Progenitor cell of endocrine pancreas (in vitro differentiated cells): ENCODE measurements around the gene SRRD. TPM values are rescaled to one million over a fixed set of nuclear protein-coding genes. Genes with fewer than 3 reads are reported as not detected.
"Not testable (repeated sequence)": the region's sequence is repeated elsewhere in the genome, so short reads cannot be mapped to it uniquely, and the experiment has no call there.

Source experiments
- DNase-seq: peaks from one replicate; pipeline ENCODE4 v3.0.0; 2021; ENCODE audit warnings: low spot score; ENCODE audit not compliant: unreplicated experiment
- H3K27ac Mint-ChIP-seq: 2 replicates; pipeline ENCODE4 v1.8.0; 2021; ENCODE audit warnings: mild to moderate bottlenecking, moderate library complexity, mixed read lengths
- H3K27me3 Mint-ChIP-seq: 2 replicates; pipeline ENCODE4 v1.8.0; 2021; ENCODE audit warnings: mixed read lengths
- H3K36me3 Mint-ChIP-seq: 2 replicates; pipeline ENCODE4 v1.8.0; 2022; ENCODE audit warnings: mixed read lengths; ENCODE audit not compliant: insufficient read depth
- H3K4me1 Mint-ChIP-seq: 2 replicates; pipeline ENCODE4 v1.8.0; 2021; ENCODE audit warnings: low read depth, mixed read lengths
- H3K4me3 Mint-ChIP-seq: 2 replicates; pipeline ENCODE4 v1.8.0; 2021; ENCODE audit warnings: low read depth, mild to moderate bottlenecking, moderate library complexity, mixed read lengths
- H3K9me3 Mint-ChIP-seq: 2 replicates; pipeline ENCODE4 v1.8.0; 2021; ENCODE audit warnings: low read depth, mixed read lengths
- long read RNA-seq: library from polyadenylated mRNA; unstranded; transcript quantifications from one replicate; pipeline ENCODE4 v2.0.0, GENCODE V29; 2020
- total RNA-seq: library from RNA; stranded (reverse); gene quantifications from 2 replicates; pipeline ENCODE4 v1.2.1, GENCODE V29; 2021
- TF ChIP-seq, protein P1 (sequence below): fragments of 200-600 bp; sonication (generic); IDR thresholded peaks from one replicate; pipeline ENCODE4 v1.5.0; 2021; ENCODE audit warnings: antibody characterized with exemption, mild to moderate bottlenecking; ENCODE audit not compliant: unreplicated experiment

SRRD gene, protein sequence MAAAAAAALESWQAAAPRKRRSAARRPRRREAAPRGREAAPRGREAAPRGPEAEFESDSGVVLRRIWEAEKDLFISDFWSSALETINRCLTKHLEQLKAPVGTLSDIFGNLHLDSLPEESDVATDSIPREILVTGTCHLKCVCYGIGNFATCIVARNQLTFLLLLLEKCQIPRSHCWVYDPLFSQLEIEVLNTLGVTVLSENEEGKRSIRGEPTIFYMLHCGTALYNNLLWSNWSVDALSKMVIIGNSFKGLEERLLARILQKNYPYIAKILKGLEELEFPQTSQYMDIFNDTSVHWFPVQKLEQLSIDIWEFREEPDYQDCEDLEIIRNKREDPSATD
- 23.2 and 25.4 TPM in 2 replicates for total RNA-seq
- long read RNA-seq, partial matches to known transcripts = 6 of 16 reads
- long read RNA-seq, other reads (novel, unspliced or antisense) = 10 of 16 reads

DNA sequence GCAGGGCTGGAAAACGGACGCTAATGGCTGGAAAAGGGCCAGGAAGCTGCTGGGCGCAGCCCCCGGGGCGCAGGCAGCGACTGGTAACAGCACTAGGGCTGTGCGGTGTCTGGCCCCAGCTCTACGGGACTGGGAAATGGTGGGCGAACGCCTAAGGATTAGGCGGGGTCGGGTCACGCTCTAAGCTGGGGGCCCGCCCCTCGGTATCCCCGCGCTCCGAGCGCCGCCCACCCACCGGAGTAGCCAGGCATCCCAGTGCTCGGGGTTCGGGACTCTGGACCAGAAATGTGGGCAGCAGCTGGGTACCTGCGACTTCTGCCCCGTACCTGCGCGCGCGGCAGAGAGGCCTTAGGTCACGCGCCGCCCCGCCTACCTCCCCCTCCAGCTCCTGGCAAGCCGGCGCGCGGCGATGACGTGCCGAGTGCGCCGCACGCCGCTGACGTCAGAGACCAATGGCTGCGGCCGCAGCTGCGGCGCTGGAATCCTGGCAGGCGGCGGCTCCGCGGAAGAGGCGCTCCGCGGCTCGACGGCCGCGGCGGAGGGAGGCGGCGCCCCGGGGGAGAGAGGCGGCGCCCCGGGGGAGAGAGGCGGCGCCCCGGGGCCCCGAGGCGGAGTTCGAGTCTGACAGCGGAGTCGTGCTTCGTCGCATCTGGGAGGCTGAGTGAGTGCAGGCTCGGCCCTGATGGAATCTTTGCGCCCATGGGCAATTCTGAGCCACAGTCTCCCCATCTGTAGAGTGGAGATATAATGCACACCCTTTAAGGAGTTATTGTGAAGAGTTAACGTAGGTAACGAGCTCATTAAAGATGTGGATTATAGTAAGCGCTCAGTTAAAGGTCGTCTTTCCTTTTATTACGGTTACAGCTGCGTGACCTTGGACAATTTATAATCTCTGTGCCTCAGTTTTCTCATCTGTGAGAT, at the start of gene SRRD, which contains the start of gene HPS4:
Gene SRRD (plus strand): TSS at position 439 of the 921 bp plus-strand sequence. CDS start 14 bp downstream, at position 453.
Gene HPS4 (minus strand): TSS at position 345 of the 921 bp plus-strand sequence. CDS start 2,021 bp downstream, outside the sequence.
- H3K9me3 Mint-ChIP-seq = no peaks in the 10 kb centered on the region
- TF ChIP-seq, protein P1, sequence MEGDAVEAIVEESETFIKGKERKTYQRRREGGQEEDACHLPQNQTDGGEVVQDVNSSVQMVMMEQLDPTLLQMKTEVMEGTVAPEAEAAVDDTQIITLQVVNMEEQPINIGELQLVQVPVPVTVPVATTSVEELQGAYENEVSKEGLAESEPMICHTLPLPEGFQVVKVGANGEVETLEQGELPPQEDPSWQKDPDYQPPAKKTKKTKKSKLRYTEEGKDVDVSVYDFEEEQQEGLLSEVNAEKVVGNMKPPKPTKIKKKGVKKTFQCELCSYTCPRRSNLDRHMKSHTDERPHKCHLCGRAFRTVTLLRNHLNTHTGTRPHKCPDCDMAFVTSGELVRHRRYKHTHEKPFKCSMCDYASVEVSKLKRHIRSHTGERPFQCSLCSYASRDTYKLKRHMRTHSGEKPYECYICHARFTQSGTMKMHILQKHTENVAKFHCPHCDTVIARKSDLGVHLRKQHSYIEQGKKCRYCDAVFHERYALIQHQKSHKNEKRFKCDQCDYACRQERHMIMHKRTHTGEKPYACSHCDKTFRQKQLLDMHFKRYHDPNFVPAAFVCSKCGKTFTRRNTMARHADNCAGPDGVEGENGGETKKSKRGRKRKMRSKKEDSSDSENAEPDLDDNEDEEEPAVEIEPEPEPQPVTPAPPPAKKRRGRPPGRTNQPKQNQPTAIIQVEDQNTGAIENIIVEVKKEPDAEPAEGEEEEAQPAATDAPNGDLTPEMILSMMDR = no peak
- DNase-seq = peak; percentile 93
- H3K4me1 Mint-ChIP-seq = peaks cover 29% of the 10 kb centered on the region
- peak within 1 kb of the TSS; percentile 99 for H3K27ac Mint-ChIP-seq
- peaks cover 4% of the 10 kb centered on the region for H3K36me3 Mint-ChIP-seq
- peak within 1 kb of the TSS; percentile 94 for H3K4me3 Mint-ChIP-seq
- H3K27me3 Mint-ChIP-seq = no peaks in the 10 kb centered on the region

DNA sequence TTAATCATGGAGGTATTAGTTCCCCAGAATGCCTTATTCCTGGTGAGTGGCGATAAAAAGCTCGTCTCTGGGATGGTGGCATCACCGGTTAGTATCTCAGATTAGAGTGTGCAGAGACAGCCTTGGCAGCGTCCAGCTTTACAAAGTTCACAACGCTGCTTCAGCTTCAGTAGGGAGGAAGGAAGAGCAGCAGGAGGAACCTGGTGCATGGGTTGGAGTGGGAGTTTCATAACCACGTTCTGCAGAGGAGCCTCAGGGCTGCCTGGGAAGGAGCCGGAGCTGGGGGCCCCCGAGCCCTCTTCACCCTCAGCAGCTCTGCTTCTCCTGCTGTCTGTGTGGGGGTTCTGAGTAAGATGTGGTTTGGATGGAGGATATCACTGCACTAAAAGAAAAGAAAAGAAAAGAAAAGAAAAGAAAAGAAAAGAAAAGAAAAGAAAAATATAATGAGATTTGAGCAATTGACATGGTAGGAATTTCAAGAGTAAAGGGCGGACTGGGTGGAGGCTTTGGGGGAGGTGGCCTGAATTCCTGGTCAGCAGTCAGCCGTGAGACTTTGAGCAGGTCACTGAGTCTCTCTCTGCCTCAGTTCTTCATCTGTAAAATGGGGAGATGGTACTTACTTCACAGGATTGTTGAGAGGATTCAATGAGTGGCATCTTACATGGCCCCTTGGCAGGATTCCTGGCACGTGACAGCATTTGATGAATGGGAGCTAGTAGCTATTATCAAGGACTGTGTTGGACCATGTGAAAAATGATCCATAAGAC, 48.2 kb upstream of the SRRD start:
- Mint-ChIP-seq H3K27me3 (peaks cover 10% of the 10 kb centered on the region), H3K36me3 (peaks cover 2% of the 10 kb centered on the region), H3K9me3 (no peaks in the 10 kb centered on the region), H3K27ac (peak overlapping the region; percentile 2), H3K4me1 (peaks cover 2% of the 10 kb centered on the region), H3K4me3 (no peak overlapping the region)
- TF ChIP-seq, protein P1 = no peak
- DNase-seq = no peak

DNA sequence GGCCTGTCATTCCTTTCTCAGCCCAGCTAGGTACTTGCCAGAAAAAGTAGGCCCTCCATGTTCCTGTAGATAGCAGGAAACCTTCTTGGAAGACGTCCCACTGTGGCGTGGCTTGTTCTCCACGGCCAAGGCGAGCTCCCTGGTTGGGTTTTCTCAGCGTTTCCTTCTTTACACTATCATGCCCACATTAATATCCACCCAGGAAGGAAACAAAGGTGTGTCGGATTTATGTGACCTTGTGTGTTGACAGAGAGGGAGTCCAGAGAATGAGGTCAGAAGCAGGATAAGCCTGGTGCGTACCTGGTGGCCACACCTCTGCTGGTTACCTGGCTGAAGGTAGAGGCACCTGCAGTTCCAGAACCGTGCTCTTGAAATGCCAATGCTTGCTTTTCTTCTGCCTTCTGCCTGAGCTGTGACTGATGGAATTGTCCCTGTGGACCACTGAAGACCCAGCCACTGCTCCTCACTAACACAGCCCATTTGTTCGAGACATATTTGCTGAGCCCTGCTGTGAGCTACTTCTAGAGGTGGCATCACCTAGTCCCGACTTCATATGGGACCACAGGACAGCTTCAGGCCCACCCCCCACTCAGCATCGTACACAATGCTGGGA, 46.7 kb upstream of the SRRD start:
- H3K27me3 Mint-ChIP-seq = no peaks in the 10 kb centered on the region

DNA sequence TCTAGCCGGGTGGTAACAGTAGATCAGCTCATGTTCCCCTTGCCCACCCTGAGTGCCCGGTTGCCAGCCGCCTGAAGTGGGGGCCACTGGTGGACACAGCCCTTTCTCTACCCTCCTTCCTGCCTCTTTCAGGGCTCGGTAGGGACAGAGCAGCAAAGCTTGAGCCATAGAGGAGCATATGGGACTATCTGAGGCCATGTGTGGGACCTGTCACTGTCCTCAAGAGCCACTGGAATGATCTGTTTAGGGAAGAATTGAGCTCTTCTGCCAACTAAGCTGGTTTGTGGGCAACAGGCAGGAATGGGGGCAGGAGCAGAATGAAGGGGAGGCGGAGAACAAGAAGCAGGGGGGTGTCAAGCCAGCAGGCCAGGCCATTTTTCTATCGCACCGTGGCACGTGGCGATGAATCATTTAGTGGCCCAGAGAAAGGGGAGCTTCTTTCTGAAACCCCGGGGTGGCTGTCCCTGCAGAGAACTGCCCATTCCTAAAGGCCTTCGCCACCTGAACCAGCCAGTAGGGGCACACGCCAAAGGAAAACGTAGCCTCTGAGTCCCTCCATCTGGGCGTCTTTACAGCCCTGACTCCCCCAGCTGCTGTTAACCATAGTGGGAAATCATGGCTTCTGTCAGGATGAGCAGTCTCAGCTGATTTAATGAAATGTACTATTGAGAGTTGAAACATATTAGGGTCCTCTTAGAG, 45.8 kb upstream of the SRRD start:
- DNase-seq = no peak
- Mint-ChIP-seq H3K4me1 (peaks cover 2% of the 10 kb centered on the region), H3K36me3 (peaks cover 2% of the 10 kb centered on the region), H3K9me3 (no peaks in the 10 kb centered on the region), H3K27me3 (no peaks in the 10 kb centered on the region), H3K27ac (no peak overlapping the region), H3K4me3 (no peak overlapping the region)
- TF ChIP-seq, protein P1 = no peak

More for the DNA sequence above, 46.7 kb upstream of the SRRD start:
- H3K27ac Mint-ChIP-seq = no peak overlapping the region
- TF ChIP-seq, protein P1 = no peak
- no peaks in the 10 kb centered on the region for H3K9me3 Mint-ChIP-seq
- peaks cover 2% of the 10 kb centered on the region for H3K36me3 Mint-ChIP-seq
- DNase-seq = no peak
- peaks cover 2% of the 10 kb centered on the region for H3K4me1 Mint-ChIP-seq
- no peak overlapping the region for H3K4me3 Mint-ChIP-seq

DNA sequence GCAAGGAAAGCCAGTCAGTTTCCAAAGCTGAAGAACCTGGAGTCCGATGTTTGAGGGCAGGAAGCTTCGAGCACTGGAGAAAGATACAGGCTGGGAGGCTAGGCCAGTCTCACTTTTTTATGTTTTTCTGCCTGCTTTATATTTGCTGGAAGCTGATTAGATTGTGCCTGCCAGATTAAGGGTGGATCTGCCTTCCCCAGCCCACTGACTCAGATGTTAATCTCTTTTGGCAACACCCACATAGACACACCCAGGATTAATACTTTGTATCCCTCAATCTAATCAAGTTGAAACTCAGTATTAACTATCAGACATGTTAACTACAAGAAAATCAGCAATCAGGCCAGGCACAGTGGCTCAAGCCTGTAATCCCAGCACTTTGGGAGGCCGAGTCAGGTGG, 44.9 kb upstream of the SRRD start:
- not testable (repeated sequence) for H3K4me3 Mint-ChIP-seq, H3K9me3 Mint-ChIP-seq, H3K36me3 Mint-ChIP-seq, H3K27ac Mint-ChIP-seq, H3K4me1 Mint-ChIP-seq, DNase-seq, H3K27me3 Mint-ChIP-seq
